GM19238 (cell line): ENCODE data around the gene LIN28B.
"Not testable (repeated sequence)": the region's sequence is repeated elsewhere in the genome, so short reads cannot be mapped to it uniquely, and the experiment has no call there.

ENCODE experiments used
- DNase-seq: peaks from one replicate; pipeline ENCODE4 v3.0.0; 2011; ENCODE audit warnings: low spot score; ENCODE audit not compliant: insufficient read length

LIN28B gene

GRCh38 chr6:105066233-105066632, 109.3 kb downstream of the LIN28B start:
- no peak for DNase-seq

GRCh38 chr6:105066836-105067235, 109.9 kb downstream of the LIN28B start:
- DNase-seq: no peak

GRCh38 chr6:105067329-105067728, 110.4 kb downstream of the LIN28B start:
- DNase-seq: no peak

GRCh38 chr6:105068407-105068806, 111.5 kb downstream of the LIN28B start:
- no peak for DNase-seq

GRCh38 chr6:105069821-105070445, 113.0 kb downstream of the LIN28B start:
- no peak for DNase-seq

GRCh38 chr6:105072798-105073199, 115.9 kb downstream of the LIN28B start:
- DNase-seq: no peak

GRCh38 chr6:105075210-105075609, 118.3 kb downstream of the LIN28B start:
- DNase-seq: no peak

GRCh38 chr6:105076418-105076817, 119.5 kb downstream of the LIN28B start:
- DNase-seq: not testable (repeated sequence)

GRCh38 chr6:105077596-105078385, 120.9 kb downstream of the LIN28B start:
- DNase-seq: no peak

- no peak for DNase-seq
Measured at GRCh38 chr6:105078386-105078708, 121.4 kb downstream of the LIN28B start.

- no peak for DNase-seq
Measured at GRCh38 chr6:105080279-105080678, 123.4 kb downstream of the LIN28B start.

GRCh38 chr6:105081662-105082061, 124.8 kb downstream of the LIN28B start:
- not testable (repeated sequence) for DNase-seq

GRCh38 chr6:105087571-105088211, 130.8 kb downstream of the LIN28B start:
- DNase-seq: no peak

- no peak for DNase-seq
Measured at GRCh38 chr6:105091140-105091829, 134.4 kb downstream of the LIN28B start.

- DNase-seq: no peak
Measured at GRCh38 chr6:105094133-105094640, 137.3 kb downstream of the LIN28B start.

- DNase-seq: no peak
Measured at GRCh38 chr6:105095139-105095538, 138.2 kb downstream of the LIN28B start.

GRCh38 chr6:105097288-105097687, 140.4 kb downstream of the LIN28B start:
- no peak for DNase-seq

- no peak for DNase-seq
Measured at GRCh38 chr6:105099371-105099770, 142.5 kb downstream of the LIN28B start.

- no peak for DNase-seq
Measured at GRCh38 chr6:105102186-105102585, 145.3 kb downstream of the LIN28B start.

GRCh38 chr6:105105094-105105493, 148.2 kb downstream of the LIN28B start:
- DNase-seq: no peak

GRCh38 chr6:105106260-105106659, 149.4 kb downstream of the LIN28B start:
- DNase-seq: no peak

- no peak for DNase-seq
Measured at GRCh38 chr6:105107207-105107606, 150.3 kb downstream of the LIN28B start.
